ENCODE measurements around the gene ATG13. TPM values are rescaled to one million over a fixed set of nuclear protein-coding genes. Genes with fewer than 3 reads are reported as not detected.

Gene ATG13
- total RNA-seq, 1 experiment from 2014 or later, result 109 TPM

- TF ChIP-seq EZH2 (IDR thresholded peaks at IDR 0.05; ENCODE audit: low read depth), result no peak
- H3K9me2 ChIP-seq (ENCODE audit: insufficient read depth), result no peaks in the 10 kb centered on the region
- H3K9me3 ChIP-seq (ENCODE audit: insufficient read depth, low read depth), result no peaks in the 10 kb centered on the region
- ChIA-PET CTCF (no interaction called here), POLR2A (ENCODE audit: unreplicated experiment) (no interaction called here)
- no peak overlapping the region for H3K4me3 ChIP-seq
- no peaks in the 10 kb centered on the region for H3K79me2 ChIP-seq (ENCODE audit: low read depth)
- H3K4me2 ChIP-seq, result no peak overlapping the region
- no peaks in the 10 kb centered on the region for H3K27me3 ChIP-seq (ENCODE audit: insufficient read depth, low read depth)
- no peaks in the 10 kb centered on the region for H3F3A ChIP-seq (ENCODE audit: insufficient read depth, low read depth)
- H3K36me3 ChIP-seq (ENCODE audit: low read depth), result no peaks in the 10 kb centered on the region
- H2AFZ ChIP-seq, result no peak overlapping the region
- no peak for DNase-seq
- no peak overlapping the region for H3K27ac ChIP-seq
- intact Hi-C loops (cut with micrococcal nuclease; ENCODE audit: unreplicated experiment), result no loop called here
- peaks cover 14% of the 10 kb centered on the region for H3K4me1 ChIP-seq (replicated peaks; ENCODE audit: insufficient read depth)
- H4K20me1 ChIP-seq (ENCODE audit: insufficient read depth), result no peaks in the 10 kb centered on the region
- no TSS peak for BruUV-seq (replicated peaks)
Observed at GRCh38 chr11:46721286-46721685, 103.9 kb downstream of the ATG13 start.

- no TSS peak for BruUV-seq (replicated peaks)
- Histone ChIP-seq H3K4me3 (no peak overlapping the region), H3K9me3 (ENCODE audit: insufficient read depth, low read depth) (no peaks in the 10 kb centered on the region), H3K27me3 (ENCODE audit: insufficient read depth, low read depth) (no peaks in the 10 kb centered on the region), H3K36me3 (ENCODE audit: low read depth) (no peaks in the 10 kb centered on the region), H4K20me1 (ENCODE audit: insufficient read depth) (no peaks in the 10 kb centered on the region), H3K4me1 (replicated peaks; ENCODE audit: insufficient read depth) (peaks cover 9% of the 10 kb centered on the region), H3K9me2 (ENCODE audit: insufficient read depth) (no peaks in the 10 kb centered on the region), H3K79me2 (ENCODE audit: low read depth) (no peaks in the 10 kb centered on the region), H3K27ac (no peak overlapping the region), H2AFZ (no peak overlapping the region), H3F3A (ENCODE audit: insufficient read depth, low read depth) (no peaks in the 10 kb centered on the region), H3K4me2 (no peak overlapping the region)
- CTCF ChIA-PET, result interaction anchor here (0.6 kb wide), 1 partner anchor 1695 kb away, joined by 3 read pairs; no protein-coding TSS in a partner anchor
- DNase-seq, result no peak
- POLR2A ChIA-PET (ENCODE audit: unreplicated experiment), result no interaction called here
- intact Hi-C loops (cut with micrococcal nuclease; ENCODE audit: unreplicated experiment), result no loop called here
- TF ChIP-seq, protein P1, sequence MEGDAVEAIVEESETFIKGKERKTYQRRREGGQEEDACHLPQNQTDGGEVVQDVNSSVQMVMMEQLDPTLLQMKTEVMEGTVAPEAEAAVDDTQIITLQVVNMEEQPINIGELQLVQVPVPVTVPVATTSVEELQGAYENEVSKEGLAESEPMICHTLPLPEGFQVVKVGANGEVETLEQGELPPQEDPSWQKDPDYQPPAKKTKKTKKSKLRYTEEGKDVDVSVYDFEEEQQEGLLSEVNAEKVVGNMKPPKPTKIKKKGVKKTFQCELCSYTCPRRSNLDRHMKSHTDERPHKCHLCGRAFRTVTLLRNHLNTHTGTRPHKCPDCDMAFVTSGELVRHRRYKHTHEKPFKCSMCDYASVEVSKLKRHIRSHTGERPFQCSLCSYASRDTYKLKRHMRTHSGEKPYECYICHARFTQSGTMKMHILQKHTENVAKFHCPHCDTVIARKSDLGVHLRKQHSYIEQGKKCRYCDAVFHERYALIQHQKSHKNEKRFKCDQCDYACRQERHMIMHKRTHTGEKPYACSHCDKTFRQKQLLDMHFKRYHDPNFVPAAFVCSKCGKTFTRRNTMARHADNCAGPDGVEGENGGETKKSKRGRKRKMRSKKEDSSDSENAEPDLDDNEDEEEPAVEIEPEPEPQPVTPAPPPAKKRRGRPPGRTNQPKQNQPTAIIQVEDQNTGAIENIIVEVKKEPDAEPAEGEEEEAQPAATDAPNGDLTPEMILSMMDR (conservative IDR thresholded peaks at IDR 0.05), result no peak
- TF ChIP-seq EZH2 (IDR thresholded peaks at IDR 0.05; ENCODE audit: low read depth), result no peak
Observed at GRCh38 chr11:46722566-46723358, 105.4 kb downstream of the ATG13 start.

DNA sequence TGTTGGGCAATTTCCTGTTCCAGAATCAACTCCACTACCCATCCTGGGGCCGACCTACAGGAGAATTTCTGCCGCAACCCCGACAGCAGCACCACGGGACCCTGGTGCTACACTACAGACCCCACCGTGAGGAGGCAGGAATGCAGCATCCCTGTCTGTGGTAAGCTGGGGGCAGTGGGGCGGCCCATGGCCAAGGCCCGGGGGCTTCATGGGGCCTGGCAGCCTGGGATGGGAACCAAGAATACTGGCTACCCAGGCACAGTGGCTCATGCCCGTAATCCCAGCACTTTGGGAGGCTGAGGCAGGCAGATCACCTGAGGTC, 106.0 kb downstream of the ATG13 start:
- peaks cover 4% of the 10 kb centered on the region for H3K4me1 ChIP-seq (replicated peaks; ENCODE audit: insufficient read depth)
- H3K36me3 ChIP-seq (ENCODE audit: low read depth), result no peaks in the 10 kb centered on the region
- BruUV-seq (replicated peaks), result no TSS peak
- no peaks in the 10 kb centered on the region for H4K20me1 ChIP-seq (ENCODE audit: insufficient read depth)
- intact Hi-C loops (cut with micrococcal nuclease; ENCODE audit: unreplicated experiment), result no loop called here
- no peaks in the 10 kb centered on the region for H3K9me2 ChIP-seq (ENCODE audit: insufficient read depth)
- H3K4me3 ChIP-seq, result no peak overlapping the region
- H3K27ac ChIP-seq, result no peak overlapping the region
- ChIA-PET POLR2A (ENCODE audit: unreplicated experiment) (no interaction called here), CTCF (interaction anchor here (0.6 kb wide), 1 partner anchor 1695 kb away, joined by 3 read pairs; no protein-coding TSS in a partner anchor)
- H3K9me3 ChIP-seq (ENCODE audit: insufficient read depth, low read depth), result no peaks in the 10 kb centered on the region
- no peaks in the 10 kb centered on the region for H3K79me2 ChIP-seq (ENCODE audit: low read depth)
- no peak overlapping the region for H3K4me2 ChIP-seq
- no peaks in the 10 kb centered on the region for H3F3A ChIP-seq (ENCODE audit: insufficient read depth, low read depth)
- H2AFZ ChIP-seq, result no peak overlapping the region
- DNase-seq, result no peak
- no peak for TF ChIP-seq EZH2 (IDR thresholded peaks at IDR 0.05; ENCODE audit: low read depth)
- TF ChIP-seq, protein P1 (conservative IDR thresholded peaks at IDR 0.05), result no peak
- no peaks in the 10 kb centered on the region for H3K27me3 ChIP-seq (ENCODE audit: insufficient read depth, low read depth)

- no peak for TF ChIP-seq EZH2 (IDR thresholded peaks at IDR 0.05; ENCODE audit: low read depth)
- TF ChIP-seq, protein P1 (conservative IDR thresholded peaks at IDR 0.05), result no peak
- Histone ChIP-seq H3K79me2 (ENCODE audit: low read depth) (no peaks in the 10 kb centered on the region), H3K36me3 (ENCODE audit: low read depth) (no peaks in the 10 kb centered on the region), H4K20me1 (ENCODE audit: insufficient read depth) (no peaks in the 10 kb centered on the region), H3K4me1 (replicated peaks; ENCODE audit: insufficient read depth) (no peaks in the 10 kb centered on the region), H3K27me3 (ENCODE audit: insufficient read depth, low read depth) (no peaks in the 10 kb centered on the region), H3K9me3 (ENCODE audit: insufficient read depth, low read depth) (no peaks in the 10 kb centered on the region), H3K4me2 (no peak overlapping the region), H3K27ac (no peak overlapping the region), H2AFZ (no peak overlapping the region), H3K9me2 (ENCODE audit: insufficient read depth) (no peaks in the 10 kb centered on the region), H3F3A (ENCODE audit: insufficient read depth, low read depth) (no peaks in the 10 kb centered on the region), H3K4me3 (no peak overlapping the region)
- no peak for DNase-seq
- ChIA-PET CTCF (no interaction called here), POLR2A (ENCODE audit: unreplicated experiment) (no interaction called here)
- intact Hi-C loops (cut with micrococcal nuclease; ENCODE audit: unreplicated experiment), result no loop called here
- BruUV-seq (replicated peaks), result no TSS peak
Observed at GRCh38 chr11:46724088-46724487, 106.7 kb downstream of the ATG13 start.

All from PC-9 (cell line).